A673 (cell line): ENCODE results near the gene TNFAIP8. TPM values are rescaled to one million over a fixed set of nuclear protein-coding genes. Genes with fewer than 3 reads are reported as not detected.

Experiments used
- BruUV-seq: library from RNA; stranded (reverse); fragments of 400-500 nt; replicated peaks from 2 replicates; lab custom pipeline; 2021; lab: Mats Ljungman, UMichigan
- CTCF ChIA-PET: fragments of 300-600 bp; sonication (Branson Sonifier 250); formaldehyde crosslinking; loops from one replicate; lab custom pipeline; 2022; ENCODE audit warnings: antibody characterized with exemption; lab: Charles Lee
- POLR2A ChIA-PET: fragments of 300-600 bp; sonication (Branson Sonifier 250); formaldehyde crosslinking; loops from one replicate; lab custom pipeline; 2022; ENCODE audit warnings: antibody characterized with exemption; ENCODE audit not compliant: low non-redundant PET; lab: Charles Lee
- DNase-seq: peaks from one replicate; pipeline ENCODE4 v3.0.0-alpha.2; 2015; ENCODE audit warnings: low spot score
- H3K27ac ChIP-seq: fragments of 200-600 bp; sonication (generic); 2 replicates; pipeline ENCODE4 v1.5.1; 2016; ENCODE audit warnings: mixed run types, low read depth, mild to moderate bottlenecking, mixed read lengths, antibody characterized with exemption, low read length; ENCODE audit not compliant: poor library complexity, severe bottlenecking
- H3K27me3 ChIP-seq: fragments of 200-600 bp; sonication (generic); replicated peaks from 2 replicates; pipeline ENCODE4 v1.6.1; 2017; ENCODE audit warnings: mixed run types, low read depth, mild to moderate bottlenecking, mixed read lengths, antibody characterized with exemption, low read length; ENCODE audit not compliant: insufficient read depth, poor library complexity
- H3K36me3 ChIP-seq: fragments of 200-600 bp; sonication (generic); 2 replicates; pipeline ENCODE4 v1.6.1; 2016; ENCODE audit warnings: mixed run types, mild to moderate bottlenecking, mixed read lengths, antibody characterized with exemption, low read length; ENCODE audit not compliant: insufficient read depth, poor library complexity, severe bottlenecking
- H3K4me1 ChIP-seq: fragments of 200-600 bp; sonication (generic); 2 replicates; pipeline ENCODE4 v1.6.1; 2017; ENCODE audit warnings: mixed run types, mild to moderate bottlenecking, mixed read lengths, antibody characterized with exemption, low read length; ENCODE audit not compliant: insufficient read depth, poor library complexity, severe bottlenecking
- H3K4me3 ChIP-seq: fragments of 200-600 bp; sonication (generic); 2 replicates; pipeline ENCODE4 v1.5.1; 2016; ENCODE audit warnings: low read depth, mixed run types, mild to moderate bottlenecking, mixed read lengths, low read length; ENCODE audit not compliant: poor library complexity, severe bottlenecking
- H3K9me3 ChIP-seq: fragments of 200-600 bp; sonication (generic); 2 replicates; pipeline ENCODE4 v1.6.1; 2016; ENCODE audit warnings: mixed run types, low read depth, mild to moderate bottlenecking, mixed read lengths, antibody characterized with exemption, low read length; ENCODE audit not compliant: poor library complexity, severe bottlenecking
- CTCF ChIP-seq: fragments of 300-800, 200-600 bp; sonication (generic); conservative IDR thresholded peaks from 2 replicates; pipeline ENCODE4 v1.5.1; 2017; ENCODE audit warnings: low read depth, mild to moderate bottlenecking, antibody characterized with exemption, low read length, moderate library complexity, mixed read lengths
- EZH2 ChIP-seq: fragments of 200-600 bp; sonication (generic); IDR thresholded peaks from 2 replicates; pipeline ENCODE4 v1.6.1; 2017; ENCODE audit warnings: borderline replicate concordance, low read depth, mild to moderate bottlenecking, mixed read lengths, antibody characterized with exemption, low read length; ENCODE audit not compliant: poor library complexity, severe bottlenecking
- intact Hi-C: fragments of 100-400 bp; cut with micrococcal nuclease; formaldehyde crosslinking; loops from one replicate; pipeline ENCODE4 v1.10.0; 2022; ENCODE audit not compliant: unreplicated experiment
- total RNA-seq: library from RNA; stranded (reverse); gene quantifications from 2 replicates; pipeline ENCODE4 v1.2.3, GENCODE V29; 2021

The TNFAIP8 gene
- total RNA-seq, 1 experiment from 2014 or later: 6.8 TPM

- CTCF ChIA-PET: no interaction called here
- intact Hi-C loops: no loop called here
- BruUV-seq: no TSS peak
- no peaks in the 10 kb centered on the region for H3K36me3 ChIP-seq
- no peak for DNase-seq
- no peaks in the 10 kb centered on the region for H3K4me1 ChIP-seq
- H3K4me3 ChIP-seq: no peak overlapping the region
- H3K27me3 ChIP-seq: no peaks in the 10 kb centered on the region
- no peak for TF ChIP-seq EZH2
- TF ChIP-seq CTCF: no peak
- no peak overlapping the region for H3K27ac ChIP-seq
- H3K9me3 ChIP-seq: no peaks in the 10 kb centered on the region
- POLR2A ChIA-PET: no interaction called here
Observed at GRCh38 chr5:119385536-119386128, 29.8 kb downstream of the TNFAIP8 start.

- CTCF ChIA-PET: no interaction called here
- DNase-seq: no peak
- Histone ChIP-seq H3K4me3 (no peak overlapping the region), H3K4me1 (no peaks in the 10 kb centered on the region), H3K36me3 (no peaks in the 10 kb centered on the region), H3K27ac (no peak overlapping the region), H3K9me3 (no peaks in the 10 kb centered on the region), H3K27me3 (no peaks in the 10 kb centered on the region)
- intact Hi-C loops: no loop called here
- POLR2A ChIA-PET: no interaction called here
- TF ChIP-seq CTCF (no peak), EZH2 (no peak)
- BruUV-seq: no TSS peak
Observed at GRCh38 chr5:119386596-119387344, 31.0 kb downstream of the TNFAIP8 start.

GRCh38 chr5:119387945-119388618 is 32.3 kb downstream of the TNFAIP8 start:
- Histone ChIP-seq H3K9me3 (no peaks in the 10 kb centered on the region), H3K4me1 (no peaks in the 10 kb centered on the region), H3K36me3 (no peaks in the 10 kb centered on the region), H3K27me3 (no peaks in the 10 kb centered on the region), H3K27ac (no peak overlapping the region), H3K4me3 (no peak overlapping the region)
- TF ChIP-seq EZH2 (no peak), CTCF (no peak)
- BruUV-seq: no TSS peak
- CTCF ChIA-PET: no interaction called here
- no peak for DNase-seq
- POLR2A ChIA-PET: no interaction called here
- intact Hi-C loops: no loop called here
